ENCODE results near the gene ESYT3. TPM values are rescaled to one million over a fixed set of nuclear protein-coding genes. Genes with fewer than 3 reads are reported as not detected.

The ESYT3 gene
- total and polyA plus RNA-seq, 2 of the 8 experiments (the other 6 are each of a cell fraction or from before 2014, with no cell fraction given) = 4.4 to 7.3 TPM

DNA sequence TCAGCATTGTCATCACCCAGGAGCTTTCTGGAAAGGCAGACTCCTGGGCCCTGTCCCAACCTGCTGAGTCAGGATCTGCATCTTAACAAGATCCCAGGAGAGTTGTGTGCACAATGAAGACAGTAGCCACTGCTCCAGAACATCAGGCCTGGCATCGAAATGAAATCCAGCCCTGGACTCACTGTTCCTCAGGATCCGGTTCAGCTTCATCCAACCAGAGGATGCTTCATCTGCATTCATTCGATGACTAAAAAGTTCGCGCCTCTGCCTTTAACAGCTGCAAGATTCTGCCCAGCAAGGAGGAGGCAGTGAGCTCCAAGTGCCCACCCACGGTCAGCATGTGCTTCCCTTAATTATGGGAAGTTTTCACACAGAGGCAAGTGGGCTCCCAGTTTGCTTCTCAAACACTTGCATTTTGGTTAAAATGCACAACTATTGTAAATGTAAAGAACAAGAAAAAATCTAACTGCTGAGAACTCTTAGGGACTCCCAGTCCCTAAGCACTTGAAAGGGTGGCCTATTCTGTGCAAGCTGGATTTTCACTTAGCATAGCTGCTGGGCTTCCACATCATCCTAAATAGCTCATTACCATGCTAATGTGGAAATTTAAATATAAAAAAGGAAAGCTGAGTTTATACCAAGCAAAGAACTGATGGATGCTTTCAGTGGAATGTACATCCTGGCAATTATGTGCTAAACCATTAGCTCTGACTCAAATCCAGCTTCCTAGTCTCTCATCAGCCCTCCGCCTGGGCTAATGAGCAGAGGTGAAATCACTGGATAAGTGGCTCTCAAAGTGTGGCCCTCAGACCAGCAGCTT, 25.5 kb upstream of the ESYT3 start (continued):
- TF ChIP-seq, protein P1, sequence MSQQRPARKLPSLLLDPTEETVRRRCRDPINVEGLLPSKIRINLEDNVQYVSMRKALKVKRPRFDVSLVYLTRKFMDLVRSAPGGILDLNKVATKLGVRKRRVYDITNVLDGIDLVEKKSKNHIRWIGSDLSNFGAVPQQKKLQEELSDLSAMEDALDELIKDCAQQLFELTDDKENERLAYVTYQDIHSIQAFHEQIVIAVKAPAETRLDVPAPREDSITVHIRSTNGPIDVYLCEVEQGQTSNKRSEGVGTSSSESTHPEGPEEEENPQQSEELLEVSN (IDR thresholded peaks at IDR 0.05) = peak; percentile 71
- TF ChIP-seq RNF2 (IDR thresholded peaks at IDR 0.05; ENCODE audit: borderline replicate concordance, low read depth, low read length, missing control alignments, poor library complexity, severe bottlenecking) = no peak
- no peak for TF ChIP-seq SP2 (IDR thresholded peaks at IDR 0.05; ENCODE audit: low read length)
- TF ChIP-seq EP300 (IDR thresholded peaks at IDR 0.05; ENCODE audit: borderline replicate concordance in 1 of 2, low read depth in 2 of 2, low read length in 2 of 2) = no peak; a peak in 1 of 3 replicates
- TF ChIP-seq JUND (IDR thresholded peaks at IDR 0.05; ENCODE audit: low read length) = no peak
- no peak for TF ChIP-seq NRF1 (IDR thresholded peaks at IDR 0.05; ENCODE audit: low read depth, low read length)
- no peak for TF ChIP-seq PHF8 (conservative IDR thresholded peaks at IDR 0.05; ENCODE audit: low read depth, low read length)
- TF ChIP-seq BRCA1 (IDR thresholded peaks at IDR 0.05; ENCODE audit: low read depth, low read length) = no peak
- no peak for TF ChIP-seq GTF2F1 (IDR thresholded peaks at IDR 0.05; ENCODE audit: borderline replicate concordance, low read depth, low read length)
- TF ChIP-seq CREB1 (IDR thresholded peaks at IDR 0.05) = no peak
- TF ChIP-seq SRF (IDR thresholded peaks at IDR 0.05; ENCODE audit: low read depth, low read length) = no peak
- TF ChIP-seq TCF12 (IDR thresholded peaks at IDR 0.05; ENCODE audit: low read depth, low read length) = no peak
- TF ChIP-seq EZH2 (IDR thresholded peaks at IDR 0.05; ENCODE audit: low read depth, low read length, severe bottlenecking) = no peak
- TF ChIP-seq HDAC2 (IDR thresholded peaks at IDR 0.05; ENCODE audit: borderline replicate concordance in 1 of 2, low read depth in 2 of 2, low read length in 2 of 2) = 0 out of 4 replicates have a peak, but pooled peaks of 1 of the 2 experiments have one; percentile 5
- TF ChIP-seq CEBPB (IDR thresholded peaks at IDR 0.05; ENCODE audit: low read depth, low read length) = no peak
- 0 out of 2 replicates have a peak, but pooled peaks have one; percentile 14 for TF ChIP-seq SP1 (IDR thresholded peaks at IDR 0.05; ENCODE audit: low read depth, low read length)
- no peak for TF ChIP-seq TAF7 (optimal IDR thresholded peaks at IDR 0.05; ENCODE audit: borderline replicate concordance, low read depth, low read length)
- TF ChIP-seq BACH1 (IDR thresholded peaks at IDR 0.05; ENCODE audit: low read length) = peak; percentile 33; the same call in 1 of the 2 replicates
- TF ChIP-seq, protein P2, sequence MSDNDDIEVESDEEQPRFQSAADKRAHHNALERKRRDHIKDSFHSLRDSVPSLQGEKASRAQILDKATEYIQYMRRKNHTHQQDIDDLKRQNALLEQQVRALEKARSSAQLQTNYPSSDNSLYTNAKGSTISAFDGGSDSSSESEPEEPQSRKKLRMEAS (IDR thresholded peaks at IDR 0.05) = peak; percentile 74
- peak; percentile 25; the same call in 1 of the 2 replicates for TF ChIP-seq MAFK (IDR thresholded peaks at IDR 0.05; ENCODE audit: low read depth, low read length)
- no peak for TF ChIP-seq KDM4A (IDR thresholded peaks at IDR 0.05; ENCODE audit: low read depth, low read length, severe bottlenecking)

Measured in H1 (cell line).